ENCODE measurements around the gene F7.
"Not testable (repeated sequence)": the region's sequence is repeated elsewhere in the genome, so short reads cannot be mapped to it uniquely, and the experiment has no call there.

F7 gene

GRCh38 chr13:113105032-113105920 lies at the start of gene F7:
F7 (plus strand) TSS chr13:113105791; CDS start chr13:113105842, 51 bp downstream.
- DNase-seq, result no peak

DNA sequence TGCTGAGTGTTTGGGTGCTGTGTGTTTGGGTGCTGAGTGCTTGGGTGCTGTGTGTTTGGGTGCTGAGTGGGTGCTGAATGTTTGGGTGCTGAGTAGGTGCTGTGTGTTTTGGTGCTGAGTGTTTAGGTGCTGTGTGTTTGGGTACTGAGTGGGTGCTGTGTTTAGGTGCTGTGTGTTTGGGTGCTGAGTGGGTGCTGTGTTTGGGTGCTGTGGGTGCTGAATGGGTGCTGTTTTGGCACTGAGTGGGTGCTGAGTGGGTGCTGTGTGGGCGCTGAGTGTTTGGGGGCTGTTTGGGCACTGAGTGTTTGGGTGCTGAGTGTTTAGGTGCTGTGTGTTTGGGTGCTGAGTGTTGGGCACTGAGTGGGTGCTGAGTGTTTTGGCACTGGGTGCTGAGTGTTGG lies 48.5 kb upstream of the F7 start:
- no peak for DNase-seq

GRCh38 chr13:113057559-113057958 lies 48.0 kb upstream of the F7 start:
- DNase-seq, result not testable (repeated sequence)

GRCh38 chr13:113058129-113058987 lies 47.2 kb upstream of the F7 start:
- DNase-seq, result no peak

DNA sequence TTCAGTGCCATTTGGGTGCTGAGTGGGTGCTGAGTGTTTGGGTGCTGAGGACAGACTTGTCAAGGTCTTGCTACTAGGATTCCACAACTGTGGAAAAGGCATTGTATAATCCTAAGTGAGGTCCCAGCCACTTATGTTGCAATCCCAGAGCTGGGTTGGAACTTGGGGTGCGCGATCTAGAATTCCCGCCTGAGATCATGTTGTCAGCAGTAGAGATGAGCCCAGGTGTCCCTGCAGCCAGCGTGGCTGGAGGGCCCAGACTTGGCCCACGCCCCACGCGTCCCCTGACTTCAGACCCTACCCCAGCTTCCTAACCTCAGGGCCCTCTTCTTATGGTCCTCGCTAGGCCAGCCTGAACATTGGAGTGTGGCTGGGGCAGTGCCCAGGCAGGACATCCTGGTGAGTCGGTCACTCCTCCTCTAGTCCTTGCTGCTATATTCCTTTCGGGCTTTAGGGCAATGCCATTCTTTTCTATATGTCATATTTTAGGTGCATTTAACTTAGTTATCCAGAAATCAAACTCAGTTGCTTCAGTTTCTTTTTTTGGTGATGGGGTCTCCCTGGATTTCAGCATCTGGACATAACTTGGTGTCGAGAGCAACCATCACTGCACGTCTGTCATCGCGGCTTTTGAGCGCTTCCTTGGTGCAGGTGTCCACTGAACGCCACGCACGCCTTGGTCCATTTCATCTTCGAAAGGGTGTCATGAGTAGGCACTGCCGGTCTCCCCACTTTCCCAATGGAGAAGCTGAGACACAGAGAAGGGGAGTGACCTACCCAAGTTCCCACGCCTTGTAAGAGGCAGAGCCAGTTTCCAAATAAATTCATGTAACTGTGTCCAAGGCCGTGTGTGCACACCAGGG lies 46.4 kb upstream of the F7 start:
- no peak for DNase-seq

DNA sequence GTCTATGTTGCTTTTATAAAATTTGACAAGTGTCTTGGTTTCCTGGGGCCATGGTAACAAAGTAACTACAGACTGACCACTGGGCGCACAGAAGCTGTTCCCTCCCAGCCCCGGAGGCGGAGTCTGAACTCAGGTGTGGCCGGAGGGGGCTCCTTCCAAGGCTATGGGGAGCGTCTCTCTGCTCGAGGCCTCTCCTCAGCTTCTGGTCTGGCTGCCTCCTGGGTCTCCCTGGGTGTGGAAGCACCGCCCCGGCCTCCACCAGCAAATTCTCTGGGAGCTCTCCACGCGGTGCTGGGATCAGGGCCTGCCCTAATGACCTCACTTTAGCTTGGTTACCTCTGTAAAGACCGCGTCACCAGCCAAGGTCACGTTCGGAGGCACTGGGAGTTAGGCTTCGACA lies 45.7 kb upstream of the F7 start:
- DNase-seq, result no peak

DNA sequence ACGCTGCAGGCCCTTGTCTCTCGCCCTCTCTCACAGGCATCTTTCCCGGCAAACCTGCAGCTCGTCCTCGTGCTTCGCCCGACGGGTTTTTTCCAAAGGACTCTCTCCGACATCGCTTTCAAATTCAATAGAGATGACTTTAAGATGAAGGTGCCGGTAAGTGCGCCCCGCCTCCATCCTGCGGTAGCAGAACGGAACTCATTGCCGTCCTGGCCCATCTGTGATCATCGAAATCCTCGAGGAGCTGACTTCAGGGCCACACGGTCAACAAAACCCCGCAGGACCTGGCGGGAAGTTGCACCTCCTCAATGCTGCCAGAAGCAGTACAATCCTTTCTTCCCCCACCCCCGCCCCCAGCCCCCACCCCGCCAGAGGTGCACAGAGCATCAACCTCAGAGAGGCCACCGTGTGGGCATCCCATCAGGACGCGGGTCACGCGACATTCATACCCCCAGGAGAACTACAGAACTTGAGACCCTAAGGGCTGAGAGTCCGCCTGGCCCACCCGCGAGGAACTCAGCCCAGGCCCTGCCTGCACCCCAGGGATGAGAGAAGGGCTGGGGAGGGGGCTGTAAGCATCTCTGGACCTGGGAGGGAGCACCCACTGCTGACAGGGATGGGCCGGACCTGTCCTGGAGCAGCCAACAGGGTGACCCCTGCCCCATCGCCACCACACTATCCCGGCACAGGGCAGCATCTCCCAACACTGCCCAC lies 44.9 kb upstream of the F7 start:
- no peak for DNase-seq

DNA sequence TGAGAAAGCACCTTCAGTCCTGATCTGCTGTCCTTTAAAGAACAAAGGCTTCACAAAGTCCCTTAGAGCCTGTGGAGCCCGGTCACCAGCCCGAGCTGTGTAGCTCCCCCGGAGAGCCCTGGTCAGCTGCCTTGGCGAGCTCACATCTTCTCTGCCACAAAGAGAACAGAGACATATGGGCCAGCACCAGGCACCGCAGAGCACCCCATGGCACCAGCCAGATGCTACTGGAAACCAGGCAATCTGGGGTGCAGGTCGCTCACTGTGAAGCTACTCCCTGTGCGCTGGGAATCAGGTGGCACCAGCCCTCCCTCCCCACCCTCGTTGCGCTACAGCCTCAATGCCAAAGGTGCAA lies 44.3 kb upstream of the F7 start:
- no peak for DNase-seq

DNA sequence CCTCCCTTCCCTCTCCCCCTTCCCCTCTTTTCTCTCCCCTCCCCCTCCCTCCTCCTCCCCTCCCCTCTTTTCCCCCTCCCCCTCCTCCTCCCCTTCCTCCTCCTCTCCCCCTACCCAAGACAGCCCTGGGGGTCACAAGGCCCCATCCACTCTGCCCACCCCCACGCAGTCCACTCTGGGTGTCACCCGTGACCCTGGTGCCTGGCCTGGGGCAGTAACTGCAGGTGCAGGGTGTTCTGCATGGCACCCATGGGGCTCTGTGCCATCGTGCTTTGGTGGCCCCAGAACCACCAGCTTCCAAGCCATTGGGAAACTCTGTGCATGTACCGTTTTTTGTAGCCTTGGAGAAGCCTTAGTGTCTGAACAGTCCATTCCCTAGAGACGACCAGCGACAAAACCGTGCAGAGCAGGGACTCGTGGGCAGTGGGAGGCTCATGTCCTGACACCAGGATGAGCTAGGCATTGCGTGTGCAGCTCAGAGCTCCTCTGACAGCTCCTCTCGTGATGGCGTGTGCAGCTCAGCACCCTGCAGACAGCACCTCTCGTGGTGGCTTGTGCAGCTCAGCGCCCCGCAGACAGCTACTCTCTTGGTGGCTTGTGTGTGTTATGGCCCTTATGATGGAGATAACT lies 43.7 kb upstream of the F7 start:
- no peak for DNase-seq

GRCh38 chr13:113062691-113063090 lies 42.9 kb upstream of the F7 start:
- no peak for DNase-seq

DNA sequence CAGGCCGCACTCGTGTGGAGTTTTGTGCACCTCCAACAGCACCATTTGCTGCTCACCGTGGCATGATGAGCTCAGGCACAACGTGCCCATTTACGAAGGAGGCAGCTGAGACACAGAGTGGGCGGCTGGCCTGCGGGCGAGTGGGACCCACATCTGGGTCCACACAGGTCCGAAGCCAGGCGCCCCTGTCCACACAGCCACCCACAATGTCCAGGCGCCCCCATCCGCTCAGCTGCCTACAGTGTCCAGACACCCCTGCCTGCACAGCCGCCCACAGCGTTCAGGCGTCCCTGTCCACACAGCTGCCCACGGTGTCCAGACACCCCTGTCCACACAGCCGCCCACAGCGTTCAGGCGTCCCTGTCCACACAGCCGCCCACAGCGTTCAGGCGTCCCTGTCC lies 42.5 kb upstream of the F7 start:
- no peak for DNase-seq

DNA sequence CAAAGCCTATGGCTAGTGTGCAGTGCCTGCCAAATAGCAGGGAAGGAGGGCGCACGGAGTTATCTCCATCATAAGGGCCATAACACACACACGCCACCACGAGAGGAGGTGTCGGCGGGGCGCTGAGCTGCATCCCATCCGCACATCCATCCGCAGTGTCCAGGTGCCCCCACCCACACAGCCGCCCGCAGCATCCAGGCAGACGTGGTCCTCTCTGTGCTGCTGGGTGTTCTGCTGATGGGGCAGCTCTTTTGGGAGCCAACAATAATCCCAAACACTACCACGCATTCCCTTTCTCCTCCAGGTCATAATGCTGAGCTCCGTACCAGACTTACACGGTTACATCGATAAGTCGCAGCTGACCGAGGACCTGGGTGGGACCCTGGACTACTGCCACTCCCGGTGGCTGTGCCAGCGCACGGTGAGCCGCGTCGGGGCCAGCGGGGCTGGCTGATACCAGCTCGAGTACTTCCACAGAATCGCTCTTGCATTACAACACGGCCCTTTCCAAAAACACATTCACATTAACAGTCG lies 41.5 kb upstream of the F7 start:
- DNase-seq, result no peak

DNA sequence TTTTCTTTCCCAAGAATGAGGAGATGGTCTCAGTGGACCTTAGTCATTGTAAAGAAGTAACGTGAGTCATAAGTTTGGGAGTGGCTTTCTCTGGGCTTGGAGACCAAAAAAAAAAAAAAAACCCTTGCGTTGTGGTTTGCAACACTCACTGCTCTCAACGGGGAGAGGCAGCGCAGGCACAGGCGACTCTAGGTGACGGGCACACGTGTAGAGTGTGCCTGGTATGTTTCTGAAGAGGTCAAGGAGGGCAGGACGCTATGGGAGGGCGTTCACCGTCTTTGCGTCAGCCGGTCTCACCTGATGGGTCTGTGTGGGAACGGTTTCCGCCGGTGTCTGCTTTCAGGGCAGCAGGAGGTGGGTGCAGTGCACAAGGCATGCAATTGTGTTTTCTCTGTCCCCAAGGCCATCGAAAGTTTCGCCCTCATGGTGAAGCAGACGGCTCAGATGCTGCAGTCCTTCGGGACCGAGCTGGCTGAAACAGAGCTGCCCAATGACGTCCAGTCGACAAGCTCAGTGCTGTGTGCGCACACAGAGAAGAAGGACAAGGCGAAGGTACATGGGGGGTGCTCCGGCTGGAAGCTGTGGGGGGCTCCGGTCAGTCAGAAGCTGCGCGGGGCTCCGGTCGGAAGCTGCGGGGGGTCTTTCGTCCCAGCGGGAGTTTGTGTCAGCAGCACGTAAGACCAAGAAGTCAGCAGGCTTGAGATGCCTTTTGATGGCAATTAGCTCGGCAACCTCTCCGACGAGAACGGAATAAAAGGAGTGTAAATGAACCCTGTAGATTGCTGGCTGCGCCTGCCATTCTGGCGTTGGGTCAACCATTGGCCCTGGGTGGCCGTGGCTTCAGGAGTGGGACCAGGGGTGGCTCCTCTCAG lies 40.8 kb upstream of the F7 start:
- DNase-seq, result no peak

DNA sequence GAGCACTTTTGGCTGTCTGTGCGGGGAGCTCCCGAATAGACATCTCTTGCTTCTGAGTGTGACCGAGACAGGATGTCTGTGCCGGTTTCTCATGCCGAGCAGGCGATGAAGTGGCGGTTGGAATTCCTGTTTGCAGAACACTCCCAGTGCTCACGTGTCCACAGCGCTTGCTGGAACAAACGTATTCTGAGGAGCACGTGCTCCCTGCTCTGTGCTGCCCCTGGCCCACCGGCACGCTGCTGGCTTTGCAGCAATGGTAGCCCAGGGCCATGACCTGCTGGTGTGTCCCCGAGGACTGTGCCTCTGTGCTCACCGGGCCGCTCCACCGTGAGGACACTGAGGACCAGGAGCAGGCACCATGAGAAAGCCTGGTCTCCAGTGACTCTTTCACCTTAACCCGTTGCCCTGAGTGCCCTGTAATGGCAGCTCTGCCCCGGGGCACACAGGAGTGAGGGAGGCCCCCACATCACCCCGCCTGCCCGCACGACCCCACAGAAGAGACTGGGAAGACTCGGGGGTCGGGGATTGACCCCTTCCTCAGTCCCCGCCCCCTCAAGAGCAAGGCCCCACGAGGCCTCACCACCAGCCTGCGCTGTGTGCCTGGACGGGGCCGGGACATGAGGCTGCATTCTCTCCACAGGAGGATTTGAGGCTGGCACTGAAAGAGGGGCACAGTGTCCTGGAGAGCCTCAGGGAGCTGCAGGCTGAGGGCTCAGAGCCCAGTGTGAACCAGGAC lies 40.0 kb upstream of the F7 start:
- DNase-seq, result no peak

DNA sequence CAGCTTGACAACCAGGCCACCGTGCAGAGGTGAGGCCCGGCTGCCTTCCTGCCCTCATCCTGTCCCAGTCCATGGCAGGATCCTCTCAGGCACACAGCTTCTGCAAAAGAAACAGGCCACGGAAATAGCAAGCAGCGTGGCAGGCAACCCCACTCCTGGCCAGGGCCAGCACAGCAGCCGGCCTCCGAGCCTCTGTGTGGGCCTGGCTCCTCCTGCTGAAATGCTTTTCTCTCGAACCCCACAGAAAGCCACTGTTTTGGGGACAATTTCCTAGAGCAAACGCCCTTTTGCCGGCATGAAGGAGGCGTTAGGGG lies 39.5 kb upstream of the F7 start:
- DNase-seq, result no peak

- DNase-seq, result no peak
Measured at GRCh38 chr13:113066746-113067145, 38.8 kb upstream of the F7 start.

- no peak for DNase-seq
Measured at GRCh38 chr13:113069861-113070805, 35.5 kb upstream of the F7 start.

DNA sequence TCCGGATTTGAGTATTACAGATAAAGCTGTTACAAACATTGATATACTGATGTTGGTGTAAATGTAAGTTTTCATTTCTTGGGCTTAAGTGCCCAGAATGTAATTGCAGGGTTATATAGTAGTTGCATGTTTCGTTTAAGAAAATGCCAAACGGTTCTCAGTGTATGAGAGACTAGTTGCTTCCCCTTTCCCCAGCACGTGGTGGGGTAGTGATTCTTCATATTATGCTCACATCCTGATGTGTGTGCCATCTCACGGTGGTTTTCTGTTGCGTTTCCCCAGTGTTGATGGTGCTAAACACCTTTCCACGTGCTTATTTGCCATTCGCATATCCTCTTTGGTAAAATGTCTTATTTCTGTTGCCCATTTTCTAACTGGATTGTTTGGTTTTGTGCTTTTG lies 34.7 kb upstream of the F7 start:
- DNase-seq, result no peak

DNA sequence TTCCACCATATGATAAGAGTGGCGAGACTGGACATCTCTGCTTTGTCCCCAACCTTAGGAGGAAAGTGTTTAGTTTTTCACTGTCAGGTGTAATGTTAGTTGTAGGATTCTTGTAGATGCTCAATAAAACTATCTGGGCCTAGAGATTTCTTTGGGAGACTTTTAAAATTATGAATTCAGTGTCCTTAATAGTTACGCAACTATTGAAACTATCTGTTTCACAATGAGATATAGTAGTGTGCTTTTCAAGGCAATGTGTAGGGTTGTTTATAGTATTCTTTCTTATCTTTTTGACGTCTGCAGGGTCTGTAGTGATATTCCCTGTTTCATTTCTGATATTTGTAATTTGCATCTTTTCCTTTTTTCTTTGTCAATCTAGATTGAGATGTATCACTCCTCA lies 33.2 kb upstream of the F7 start:
- no peak for DNase-seq
